Mammary epithelial cell (primary cell): ENCODE measurements around the gene RCAN1.

Experiments
- CTCF ChIP-seq, 2 donors: IDR thresholded peaks in 1 of 2; conservative IDR thresholded peaks in 1 of 2; 2 replicates each; pipeline ENCODE4 v1.5.1; 2011 to 2012; ENCODE audit warnings: inconsistent platforms in 2 of 2, low read length in 2 of 2, mild to moderate bottlenecking in 2 of 2, control low read depth in 1 of 2, low read depth in 1 of 2; ENCODE audit not compliant: insufficient read depth in 1 of 2; ENCODE audit errors: extremely low read depth in 1 of 2
- EZH2 ChIP-seq: IDR thresholded peaks from 2 replicates; pipeline ENCODE4 v1.6.1; 2012; ENCODE audit warnings: low read length, inconsistent platforms, borderline replicate concordance

DNA sequence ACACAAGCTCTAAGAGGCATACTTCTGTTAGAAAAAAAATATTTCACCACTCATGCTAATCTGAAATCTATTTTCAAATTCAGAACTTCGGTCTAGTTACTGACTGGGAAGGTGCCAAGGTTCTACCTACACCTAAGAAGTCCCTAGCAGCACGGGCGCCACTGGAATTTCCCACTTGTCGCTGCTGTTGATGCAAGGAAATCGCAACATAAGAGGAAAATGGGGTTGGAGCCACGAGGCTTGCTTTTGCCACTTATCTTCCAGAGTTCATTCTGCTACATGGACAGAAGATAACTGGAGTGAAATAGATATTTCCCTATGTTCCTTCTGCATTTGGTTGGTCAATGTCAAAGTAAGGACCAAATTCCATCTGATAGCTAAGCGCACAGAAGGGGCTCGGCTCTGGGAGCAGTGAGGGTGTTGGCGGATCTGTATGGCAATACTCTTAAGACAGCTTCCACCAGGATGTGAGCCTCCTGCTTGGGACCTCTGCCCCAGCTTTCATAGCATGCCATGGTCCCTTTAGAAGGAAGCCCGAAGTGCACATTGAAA is 47.2 kb downstream of the RCAN1 start:
- TF ChIP-seq CTCF (conservative IDR thresholded peaks at IDR 0.05 in 1 of 2, IDR thresholded peaks at IDR 0.05 in 1 of 2; ENCODE audit: extremely low read depth in 1 of 2, insufficient read depth in 1 of 2, low read depth in 1 of 2, low read length in 2 of 2) (no peak), EZH2 (no peak)
